IPS-NIHi7 (cell line): ENCODE data around the gene EBF3.

Source experiments
- DNase-seq: peaks from one replicate; pipeline ENCODE4 v3.0.0; 2012; ENCODE audit warnings: mixed read lengths; ENCODE audit errors: extremely low spot score

The EBF3 gene

DNA sequence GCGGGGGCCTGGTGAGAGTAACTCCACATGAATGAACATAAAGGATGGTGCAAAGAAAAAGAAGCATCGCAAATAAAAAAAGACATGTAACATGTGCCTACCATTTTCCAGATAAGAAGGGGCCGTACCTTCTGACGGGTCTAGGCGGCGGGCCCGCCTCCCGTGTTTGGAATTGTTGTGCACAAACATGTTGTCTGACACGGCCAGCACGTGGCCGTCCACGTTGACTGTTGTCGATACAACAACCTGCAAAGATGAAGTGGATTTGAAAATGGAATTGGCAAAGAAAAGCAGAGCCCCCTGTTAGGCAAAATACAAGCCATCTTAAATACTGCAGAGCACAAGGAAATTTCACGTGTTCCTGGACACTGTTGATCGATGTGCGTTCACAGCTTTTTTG is 90.7 kb downstream of the EBF3 start:
- no peak for DNase-seq

DNA sequence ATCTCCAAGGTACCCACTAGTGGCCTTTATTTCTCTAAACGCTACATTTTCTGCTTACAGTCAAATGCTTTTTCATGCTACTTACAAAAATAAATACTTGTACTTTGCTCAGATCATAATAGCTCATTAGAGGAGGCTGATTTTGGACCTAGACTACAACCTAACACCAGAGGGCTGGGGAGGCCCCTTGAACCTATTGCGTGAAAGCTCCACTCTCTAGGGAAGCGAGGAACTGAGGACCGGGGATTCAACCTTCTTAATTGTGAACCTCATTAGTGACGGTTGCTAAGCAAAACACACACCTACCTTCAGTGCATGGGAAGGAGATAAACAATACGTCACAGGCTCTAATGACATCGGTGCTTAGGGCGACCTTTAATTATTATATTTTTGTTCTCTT is 92.1 kb downstream of the EBF3 start:
- DNase-seq, result no peak

- DNase-seq, result peak; percentile 20
Measured at GRCh38 chr10:129870961-129871621, 93.0 kb downstream of the EBF3 start.

- no peak for DNase-seq
Measured at GRCh38 chr10:129870474-129870757, 93.7 kb downstream of the EBF3 start.

- no peak for DNase-seq
Measured at GRCh38 chr10:129869596-129870473, 94.2 kb downstream of the EBF3 start.

DNA sequence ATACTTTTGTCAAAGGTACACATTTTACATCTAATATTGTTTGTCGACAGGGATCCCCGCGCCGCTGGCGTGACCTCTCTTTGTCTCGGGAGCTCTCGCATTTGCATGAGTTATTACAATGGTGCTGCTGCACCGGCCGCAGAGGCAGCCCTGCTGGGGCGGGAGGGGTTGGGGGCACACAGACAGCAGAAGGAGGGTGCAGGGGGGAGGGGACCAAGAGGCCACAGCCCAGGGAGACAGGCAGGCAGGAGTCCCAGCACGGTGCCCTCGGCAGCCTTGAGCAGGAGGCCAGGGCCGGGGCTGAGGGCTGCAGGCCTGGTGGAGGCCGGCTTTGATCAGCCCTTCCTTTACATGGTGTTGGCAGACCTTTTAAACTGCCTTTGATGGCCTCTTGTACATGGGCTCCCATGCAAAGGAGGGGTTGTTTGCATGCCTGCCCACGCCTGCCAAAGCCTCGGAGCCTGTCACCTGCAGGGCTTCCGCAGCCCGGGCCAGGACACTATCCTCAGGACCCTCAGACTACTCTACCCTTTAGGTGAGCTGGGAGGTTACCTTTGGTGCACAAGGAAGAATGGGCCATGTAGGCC is 95.5 kb downstream of the EBF3 start:
- peak; percentile 35 for DNase-seq

- DNase-seq, result no peak
Measured at GRCh38 chr10:129867631-129868179, 96.4 kb downstream of the EBF3 start.

GRCh38 chr10:129866894-129867293 is 97.2 kb downstream of the EBF3 start:
- DNase-seq, result no peak

DNA sequence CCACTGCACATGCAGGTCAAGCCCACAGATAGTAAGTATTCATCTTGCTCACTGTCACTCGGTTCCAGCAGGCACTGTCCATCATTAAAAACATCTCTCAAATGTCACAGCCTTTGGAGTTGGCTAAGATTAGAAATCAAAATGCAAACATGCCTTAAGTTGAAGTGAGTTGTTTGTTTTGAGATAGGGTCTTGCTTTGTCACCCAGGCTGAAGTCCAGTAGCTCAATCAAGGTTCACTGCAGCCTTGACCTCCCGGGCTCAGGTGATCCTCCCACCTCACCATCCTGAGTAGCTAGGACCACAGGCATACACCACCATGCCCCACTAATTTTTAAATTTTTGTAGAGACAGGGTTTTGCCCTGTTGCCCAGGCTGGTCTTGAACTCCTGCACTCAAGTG is 98.1 kb downstream of the EBF3 start:
- DNase-seq, result no peak

- DNase-seq, result no peak
Measured at GRCh38 chr10:129865413-129865812, 98.7 kb downstream of the EBF3 start.

DNA sequence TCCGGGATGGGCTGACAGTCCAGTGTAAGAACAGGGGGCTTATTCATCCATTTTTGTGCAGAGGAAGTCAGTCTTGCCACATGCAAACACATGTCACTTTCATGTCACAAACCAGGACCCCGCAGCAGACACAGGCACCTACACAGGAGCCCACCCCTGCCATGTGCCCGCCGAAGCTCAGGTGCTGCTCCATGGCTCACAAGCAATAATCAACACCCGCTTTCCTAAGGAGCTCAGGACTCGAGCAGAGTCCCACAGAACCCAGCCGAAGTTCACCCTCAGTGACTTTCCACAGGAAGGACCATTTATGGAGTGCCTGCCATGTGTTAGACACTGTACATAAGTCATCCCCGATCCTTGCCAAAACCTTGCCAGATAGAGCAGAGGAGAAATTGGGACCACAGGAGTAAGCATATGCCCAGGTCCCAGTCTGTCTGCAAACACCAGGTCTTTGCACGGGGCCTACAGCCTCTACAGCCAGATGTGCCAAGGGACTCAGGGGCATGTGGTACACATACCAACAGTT is 99.4 kb downstream of the EBF3 start:
- no peak for DNase-seq

DNA sequence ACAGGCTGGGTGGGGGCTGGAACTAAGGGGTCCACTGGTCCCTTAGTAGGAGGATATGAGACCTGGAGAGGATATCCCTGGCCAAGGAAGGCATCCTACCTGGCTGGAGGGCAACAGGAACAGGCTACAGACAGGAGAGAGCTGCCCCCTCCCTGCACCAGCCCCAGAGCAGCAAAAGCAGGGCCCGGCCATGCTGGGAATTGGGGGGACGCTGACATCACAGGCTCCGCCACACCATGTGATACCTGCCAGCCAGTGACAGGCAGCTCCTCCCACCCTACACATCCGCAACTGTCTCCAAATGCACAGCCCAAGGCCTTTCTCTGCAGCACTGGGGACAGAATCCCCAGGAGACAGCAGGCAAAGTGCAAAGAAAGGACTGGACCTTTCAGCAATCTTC is 100.0 kb downstream of the EBF3 start:
- DNase-seq, result no peak

DNA sequence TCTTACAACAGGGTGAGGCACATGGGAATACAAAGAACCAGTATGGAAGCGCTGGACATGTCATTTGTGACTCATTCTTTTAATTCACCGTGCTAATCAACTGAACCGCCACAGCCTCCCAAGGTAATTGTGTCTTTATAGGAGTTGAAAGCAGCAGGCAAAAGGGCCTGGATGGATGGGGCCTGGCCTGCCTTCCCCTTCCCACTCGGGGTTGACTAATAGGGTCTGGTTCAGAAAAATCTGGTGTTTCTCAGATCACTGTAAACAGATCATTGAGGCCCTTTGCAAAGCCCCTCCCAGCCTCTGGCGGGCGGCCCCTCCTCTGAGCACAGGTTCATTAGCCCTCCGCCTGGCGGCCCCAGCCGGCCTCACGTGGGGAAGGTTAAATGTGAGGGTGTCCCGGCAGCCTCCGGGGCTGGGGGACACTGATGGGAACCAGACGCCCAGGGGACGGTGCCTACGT is 100.8 kb downstream of the EBF3 start:
- DNase-seq, result peak; percentile 68

DNA sequence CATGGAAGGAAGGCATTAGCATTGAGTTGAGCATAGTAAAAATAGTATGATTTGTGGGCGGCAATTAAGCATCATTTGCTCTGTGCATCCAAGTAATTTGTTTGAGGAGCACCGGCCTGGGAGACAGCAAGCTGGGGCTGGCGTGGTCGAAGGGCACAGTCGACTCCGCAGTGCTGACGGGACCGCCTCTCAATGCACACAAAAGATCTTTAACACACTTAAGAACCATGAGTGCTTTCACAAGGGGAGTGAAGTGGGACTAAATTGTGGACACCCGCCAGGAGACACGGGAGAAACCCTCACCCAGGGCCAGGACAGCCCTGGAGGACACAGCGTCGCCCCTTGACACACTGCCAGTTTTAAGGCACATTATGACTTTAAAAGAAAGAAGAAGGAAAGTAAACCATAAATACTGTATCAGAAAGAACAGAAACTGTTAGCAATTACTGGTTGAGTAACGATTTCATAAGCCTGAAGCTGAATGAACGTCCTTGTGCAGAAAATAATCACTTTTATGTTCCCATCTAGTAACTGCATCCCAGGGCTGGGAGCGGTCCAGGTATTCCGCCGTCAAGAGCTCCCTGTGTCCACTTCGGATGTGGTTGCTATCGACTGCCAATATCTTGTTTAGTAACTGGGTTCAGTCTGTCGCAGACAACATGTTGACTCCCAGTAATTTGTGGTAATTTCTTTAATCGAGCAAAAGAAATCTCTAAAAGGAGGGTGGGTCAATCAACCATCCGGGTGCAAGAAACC is 102.1 kb downstream of the EBF3 start:
- no peak for DNase-seq

DNA sequence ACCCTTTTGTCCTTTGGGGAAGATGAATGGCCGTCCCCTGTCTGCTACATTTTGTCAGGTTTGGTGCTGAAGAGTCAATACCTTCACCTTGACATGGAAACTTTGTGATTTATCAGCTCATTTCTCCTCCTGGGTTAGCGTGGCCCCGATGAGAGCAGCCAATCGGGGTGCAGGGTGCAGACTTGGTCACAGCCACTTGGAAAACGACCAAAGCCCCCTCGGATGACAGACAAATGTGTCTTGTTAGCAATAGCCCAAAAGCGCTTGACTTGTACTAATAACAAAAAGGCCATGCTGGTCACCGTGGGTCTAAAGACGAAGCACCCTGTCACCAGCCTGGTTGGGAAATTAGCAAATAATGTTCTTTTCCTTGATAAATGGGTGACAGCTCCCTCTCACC is 103.7 kb downstream of the EBF3 start:
- DNase-seq, result no peak

- DNase-seq, result no peak
Measured at GRCh38 chr10:129859536-129859935, 104.5 kb downstream of the EBF3 start.

- DNase-seq, result no peak
Measured at GRCh38 chr10:129857242-129857960, 106.7 kb downstream of the EBF3 start.

GRCh38 chr10:129855836-129856563 is 108.1 kb downstream of the EBF3 start:
- DNase-seq, result no peak

DNA sequence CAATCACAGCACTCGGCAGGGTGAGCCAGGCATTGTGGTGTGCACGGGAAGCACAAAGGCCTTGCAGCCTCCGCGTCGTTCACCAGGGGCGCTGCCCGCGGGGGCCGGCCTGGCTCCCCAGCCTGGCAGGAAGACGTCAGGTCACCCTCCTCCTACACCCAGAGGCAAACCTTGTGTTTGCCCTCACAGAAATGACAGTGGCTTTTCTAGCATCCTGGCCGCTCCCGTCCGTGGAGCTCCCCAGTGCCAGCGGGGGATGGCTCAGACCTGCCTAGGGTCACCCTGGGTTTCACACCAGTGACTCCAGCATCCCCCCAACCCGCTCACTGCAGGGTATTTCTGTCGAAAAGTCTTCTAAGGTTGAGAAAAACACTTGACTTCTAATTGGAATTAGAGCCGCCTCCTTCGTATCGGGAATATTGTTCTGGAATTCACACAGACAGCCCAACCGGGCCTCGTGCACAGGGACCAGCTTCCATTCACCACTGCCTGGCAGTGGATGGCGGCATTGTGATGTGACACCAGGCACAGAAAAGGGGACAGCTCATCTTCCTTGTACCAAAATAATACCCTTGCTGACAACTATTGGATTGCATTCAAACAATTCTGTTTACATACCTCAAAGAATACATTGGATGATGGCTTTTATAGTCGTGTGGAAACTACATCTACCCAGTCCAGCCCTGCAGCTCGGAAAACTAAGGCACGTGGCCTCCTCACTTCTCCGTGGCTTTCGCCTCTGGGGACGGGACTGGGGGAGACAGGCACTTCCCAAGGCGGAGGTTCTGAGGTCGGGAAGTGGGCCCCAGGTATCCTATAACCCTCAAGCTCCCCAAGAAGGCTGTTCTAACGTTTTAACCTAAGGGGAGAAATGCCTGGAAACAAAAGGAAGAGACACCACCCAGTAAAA is 109.0 kb downstream of the EBF3 start:
- DNase-seq, result no peak
